ENCODE data around the gene TET2.

TET2 gene

DNA sequence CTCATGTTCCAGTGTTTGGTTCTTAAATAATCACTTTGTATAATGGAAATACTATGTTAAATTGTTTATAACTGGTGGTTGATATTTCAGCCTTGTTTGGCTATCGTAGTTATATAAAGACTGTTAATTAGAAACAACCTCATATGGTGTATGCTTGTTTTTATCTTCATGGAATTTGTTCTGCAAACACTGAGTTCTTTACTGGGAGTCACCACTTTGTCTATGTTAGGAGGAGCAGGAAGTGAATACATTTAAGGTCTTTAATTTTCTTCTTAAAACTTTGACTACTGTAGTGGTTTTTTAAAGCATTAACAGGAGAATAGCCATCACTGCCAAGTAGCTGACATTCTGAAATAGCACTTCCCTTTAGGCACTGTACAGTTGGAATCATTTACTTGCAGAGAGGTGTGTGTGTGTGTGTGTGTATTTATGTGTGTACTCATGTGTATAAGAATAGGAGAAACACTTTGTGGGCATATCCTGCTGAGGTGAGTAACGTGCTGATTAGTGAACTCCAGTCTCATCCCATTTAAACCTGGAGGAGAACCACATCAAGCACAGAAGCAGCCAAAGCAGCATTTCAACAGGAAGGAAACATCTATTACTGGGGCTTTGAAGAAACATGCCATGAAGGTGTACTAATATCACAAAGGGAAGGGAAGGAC, 37.8 kb downstream of the TET2 start:
- DNase-seq (ENCODE audit: low spot score), result no peak

DNA sequence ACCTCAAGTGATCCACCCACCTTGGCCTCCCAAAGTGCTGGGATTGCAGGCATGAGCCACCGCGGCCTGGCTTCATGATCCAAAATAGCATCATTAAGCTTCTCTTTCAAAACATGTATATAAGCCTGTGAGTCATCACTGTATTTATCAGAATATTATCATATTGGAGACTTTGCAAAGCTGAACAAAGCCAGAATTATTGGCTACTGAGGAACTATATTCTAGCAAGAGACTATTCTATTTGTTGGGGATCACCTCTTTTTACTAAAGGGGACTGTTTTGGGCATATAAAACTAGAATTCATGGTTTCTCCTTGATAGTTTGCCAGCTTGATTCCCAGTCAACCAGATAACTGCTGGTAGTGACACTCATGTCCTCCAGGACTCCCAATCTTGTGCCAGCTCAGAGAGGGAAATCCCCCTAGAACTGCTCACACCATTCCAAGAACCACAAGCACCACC, 40.1 kb downstream of the TET2 start:
- no peak for DNase-seq (ENCODE audit: low spot score)

DNA sequence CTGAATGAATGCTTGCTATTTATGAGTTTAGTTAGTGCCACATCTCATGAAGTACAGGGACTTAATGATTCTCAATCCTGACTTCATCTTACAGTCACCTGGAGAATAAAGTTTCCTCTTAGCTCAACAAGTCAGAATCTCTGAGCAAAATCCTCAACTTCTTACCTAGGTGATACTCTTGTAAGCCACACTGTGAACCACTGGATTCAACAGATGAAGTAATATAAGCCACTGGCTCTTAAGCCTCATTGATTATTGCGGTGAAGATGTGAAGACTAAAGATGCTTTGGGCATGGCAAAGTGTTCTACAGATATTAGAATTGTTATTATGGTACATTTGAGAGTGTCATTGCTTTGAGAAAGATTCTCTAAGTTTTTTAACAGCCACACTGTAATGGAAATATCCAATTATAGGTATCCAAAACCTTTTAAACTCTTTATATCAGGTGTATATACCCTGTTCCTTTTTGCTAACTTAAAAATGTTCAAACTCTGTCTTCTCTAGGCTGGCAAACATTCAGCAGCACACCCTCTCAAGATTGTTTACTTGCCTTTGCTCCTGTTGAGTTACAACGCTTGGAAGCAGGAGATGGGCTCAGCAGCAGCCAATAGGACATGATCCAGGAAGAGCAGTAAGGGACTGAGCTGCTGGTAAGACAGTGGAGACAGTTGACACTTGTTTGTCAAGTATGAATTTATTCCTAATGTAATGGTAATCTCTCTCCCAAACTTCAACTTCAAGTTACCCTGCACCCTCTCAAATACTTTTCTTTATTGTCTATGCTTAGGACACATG, 43.4 kb downstream of the TET2 start:
- no peak for DNase-seq (ENCODE audit: low spot score)

DNA sequence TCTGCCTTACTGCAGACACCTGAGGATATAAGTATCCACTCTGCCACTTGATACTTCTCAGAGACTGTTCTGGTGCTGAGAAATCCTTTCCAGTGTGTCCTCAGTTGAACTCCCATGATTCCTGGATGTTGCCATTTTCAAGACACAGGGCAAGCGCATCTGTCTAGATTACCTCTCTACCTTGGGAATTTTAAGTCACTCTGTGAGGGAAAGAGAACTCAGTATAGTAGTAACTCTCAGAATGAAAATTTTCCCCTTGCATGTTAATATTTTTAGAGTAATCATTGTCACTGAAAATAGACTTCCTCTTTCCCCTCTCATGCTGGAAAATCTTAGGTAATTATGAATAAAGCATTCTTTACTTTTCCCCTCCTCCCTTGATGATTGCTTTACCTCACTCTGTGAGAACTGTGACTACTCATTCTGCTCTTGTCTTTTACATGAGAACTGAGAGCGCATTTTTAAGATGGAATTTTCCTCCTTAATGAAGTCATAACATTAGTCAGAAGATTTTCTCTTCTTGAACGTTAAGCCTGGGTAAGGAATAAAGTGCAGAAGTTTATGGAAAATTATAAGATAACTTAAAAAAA, 45.0 kb downstream of the TET2 start:
- peak; percentile 22 for DNase-seq (ENCODE audit: low spot score)

DNA sequence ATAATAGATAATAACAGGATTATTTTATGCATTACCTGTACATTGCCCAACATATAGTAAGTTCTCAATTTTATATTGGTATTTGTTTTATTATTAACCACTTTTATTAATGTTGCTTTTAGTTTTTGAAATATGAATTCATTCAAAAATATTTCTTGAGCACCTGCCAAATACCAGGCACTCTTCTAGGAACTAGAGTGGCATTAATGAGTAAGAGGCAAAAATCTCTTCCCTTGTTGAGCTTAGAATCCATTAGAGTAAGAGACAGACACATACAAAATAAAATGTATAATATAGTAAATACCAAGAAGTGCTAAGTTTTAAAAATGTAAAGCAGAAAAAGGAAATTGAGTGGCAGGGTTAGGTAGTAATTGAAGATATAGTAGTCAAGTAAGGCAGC, 45.8 kb downstream of the TET2 start:
- no peak for DNase-seq (ENCODE audit: low spot score)

- DNase-seq (ENCODE audit: low spot score), result no peak
Measured at GRCh38 chr4:105192910-105193309, 46.2 kb downstream of the TET2 start.

DNA sequence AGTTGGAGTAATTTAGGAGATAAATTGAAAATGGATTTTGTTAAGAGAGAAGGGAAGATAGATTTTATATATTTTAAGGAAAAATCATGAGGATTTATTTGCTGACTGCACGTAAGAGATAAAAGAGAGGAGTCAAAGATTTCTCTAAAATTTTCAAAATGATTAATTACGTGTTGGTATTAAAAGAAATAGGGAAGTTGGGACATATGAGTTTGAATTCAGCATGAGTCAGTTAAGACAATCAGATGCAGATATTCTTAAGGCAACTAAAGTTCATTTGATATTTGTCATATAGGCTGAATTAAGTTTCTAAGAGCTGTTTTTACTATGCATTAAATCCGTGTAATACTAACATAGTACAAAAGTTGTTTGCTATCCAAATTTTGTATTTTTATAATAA, 46.9 kb downstream of the TET2 start:
- DNase-seq (ENCODE audit: low spot score), result no peak

GRCh38 chr4:105194328-105195231, 47.9 kb downstream of the TET2 start:
- DNase-seq (ENCODE audit: low spot score), result no peak

DNA sequence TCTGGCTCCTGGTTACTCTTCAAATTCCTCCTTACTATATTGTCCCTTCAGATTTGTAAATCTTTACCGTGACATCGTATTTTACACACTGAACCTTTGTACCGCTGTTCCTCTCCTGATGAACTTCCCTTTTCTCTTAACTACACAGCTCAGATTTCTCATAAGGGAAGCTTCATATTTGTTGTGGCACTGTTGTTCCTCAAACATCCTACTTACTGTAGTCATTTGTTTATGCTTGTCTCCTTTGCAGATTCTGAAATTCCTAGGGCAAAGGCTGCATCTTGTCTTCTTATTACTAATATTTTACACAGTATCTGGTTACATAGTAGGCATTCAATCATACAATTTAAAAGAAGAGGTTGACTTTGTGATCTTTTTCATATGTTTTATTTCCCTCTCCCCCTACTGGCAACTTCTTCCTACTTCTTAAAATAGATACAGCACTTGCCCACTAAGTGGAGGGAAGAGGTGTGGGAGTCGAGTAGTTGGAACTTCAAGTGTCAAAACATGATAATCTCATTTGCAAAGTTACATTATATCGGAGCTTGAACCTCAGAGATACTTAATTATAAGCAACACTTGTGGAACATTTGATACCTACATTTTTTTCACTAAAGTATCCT, 50.0 kb downstream of the TET2 start:
- DNase-seq (ENCODE audit: low spot score), result peak; percentile 73

- no peak for DNase-seq (ENCODE audit: low spot score)
Measured at GRCh38 chr4:105197777-105198176, 51.1 kb downstream of the TET2 start.

GRCh38 chr4:105198541-105198940, 51.9 kb downstream of the TET2 start:
- DNase-seq (ENCODE audit: low spot score), result no peak

GRCh38 chr4:105206214-105206613, 59.5 kb downstream of the TET2 start:
- no peak for DNase-seq (ENCODE audit: low spot score)

DNA sequence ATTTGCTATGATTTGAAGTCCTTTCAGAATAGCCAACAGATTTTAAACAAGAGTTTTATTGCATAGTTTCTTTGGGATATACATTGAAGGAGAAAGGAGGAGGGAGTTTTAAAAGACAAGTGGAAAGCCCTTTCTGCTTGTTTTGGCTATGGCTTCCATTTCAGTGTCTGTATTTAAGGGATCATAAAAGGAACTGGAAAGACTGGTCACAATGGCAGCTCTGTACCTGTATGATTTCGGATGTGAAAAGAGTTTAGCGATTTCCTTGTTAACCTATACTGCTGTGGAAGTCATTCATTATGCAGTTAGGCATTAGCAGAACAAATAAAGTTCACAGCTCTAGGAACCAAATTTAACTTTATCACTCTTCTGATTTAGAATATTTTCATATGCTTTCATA, 60.7 kb downstream of the TET2 start:
- DNase-seq (ENCODE audit: low spot score), result no peak

DNA sequence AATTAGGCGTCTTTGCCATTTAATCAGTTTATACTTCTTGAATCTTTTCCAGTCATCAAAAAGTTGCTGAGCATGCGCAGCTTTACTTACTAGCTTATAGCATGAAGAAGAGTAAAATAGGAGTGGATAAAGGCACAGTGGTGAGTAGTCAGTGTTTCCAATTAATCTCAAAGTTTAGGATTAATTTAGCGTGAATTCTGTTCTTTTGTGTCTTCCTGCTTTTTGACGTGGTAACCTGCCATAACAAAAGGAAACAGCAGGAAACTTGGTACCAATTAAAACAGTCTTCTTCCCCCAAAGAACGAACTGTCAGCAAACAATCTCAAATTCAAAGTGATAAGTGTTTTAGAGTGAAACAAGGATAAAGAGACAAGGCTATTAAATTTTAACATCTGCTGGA, 61.9 kb downstream of the TET2 start:
- DNase-seq (ENCODE audit: low spot score), result no peak

- DNase-seq (ENCODE audit: low spot score), result no peak
Measured at GRCh38 chr4:105210916-105211315, 64.2 kb downstream of the TET2 start.

- DNase-seq (ENCODE audit: low spot score), result no peak
Measured at GRCh38 chr4:105215609-105216313, 69.1 kb downstream of the TET2 start.

DNA sequence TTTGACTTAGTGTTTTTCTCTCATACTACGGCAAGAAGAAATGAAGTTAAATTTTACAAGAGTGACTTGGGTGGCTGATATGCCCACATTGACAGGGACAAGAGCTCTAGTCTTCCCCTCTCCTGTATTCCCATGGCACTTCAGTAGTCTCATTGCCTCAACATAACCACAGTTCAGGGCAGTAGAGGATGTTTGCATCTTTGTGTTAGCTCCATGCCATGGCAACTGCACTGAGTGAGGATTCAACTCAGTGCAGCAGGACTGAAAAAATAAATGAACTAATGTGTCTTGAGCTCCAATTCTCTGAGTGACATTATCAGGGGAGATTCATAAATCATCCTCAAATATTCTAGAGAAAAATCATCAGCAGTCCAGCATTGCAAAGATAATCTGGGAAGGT, 78.8 kb downstream of the TET2 start:
- DNase-seq (ENCODE audit: low spot score), result no peak

GRCh38 chr4:105227054-105227453, 80.4 kb downstream of the TET2 start:
- DNase-seq (ENCODE audit: low spot score), result no peak

DNA sequence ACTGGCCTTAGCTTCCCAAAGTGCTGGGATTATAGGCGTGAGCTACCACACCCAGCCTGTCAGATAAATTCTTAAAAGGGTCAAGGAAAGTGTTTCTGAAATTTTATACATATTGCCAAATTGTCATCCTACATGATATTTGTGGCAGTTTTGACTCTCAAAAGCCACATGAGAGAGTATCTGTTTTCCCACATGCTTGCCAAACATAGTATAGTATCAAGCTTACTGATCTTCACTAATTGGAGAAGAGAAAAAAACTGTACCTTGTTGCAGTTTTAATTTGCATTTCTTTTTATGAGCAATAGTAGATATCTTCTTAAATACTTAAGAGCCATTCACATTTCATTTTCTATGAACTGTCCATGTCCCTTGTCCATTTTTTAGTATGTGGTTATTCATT, 83.6 kb downstream of the TET2 start:
- DNase-seq (ENCODE audit: low spot score), result no peak

- no peak for DNase-seq (ENCODE audit: low spot score)
Measured at GRCh38 chr4:105232374-105232773, 85.7 kb downstream of the TET2 start.

- DNase-seq (ENCODE audit: low spot score), result no peak
Measured at GRCh38 chr4:105234582-105234981, 87.9 kb downstream of the TET2 start.
